NCI-H748 (cell line): ENCODE results near the gene RFC2.
"Not testable (repeated sequence)": the region's sequence is repeated elsewhere in the genome, so short reads cannot be mapped to it uniquely, and the experiment has no call there.

ENCODE experiments used
- DNase-seq: peaks from one replicate; lab custom pipeline; 2025; ENCODE audit not compliant: unreplicated experiment; lab: John Stamatoyannopoulos, UW

Gene RFC2

GRCh38 chr7:74283858-74284447, 29.8 kb upstream of the RFC2 start:
- DNase-seq = no peak

GRCh38 chr7:74282748-74283459, 28.7 kb upstream of the RFC2 start:
- DNase-seq = no peak

GRCh38 chr7:74280985-74281384, 26.8 kb upstream of the RFC2 start:
- DNase-seq = no peak

GRCh38 chr7:74277636-74278035, 23.4 kb upstream of the RFC2 start:
- no peak for DNase-seq

GRCh38 chr7:74275401-74275881, 21.2 kb upstream of the RFC2 start:
- DNase-seq = peak; percentile 38

- DNase-seq = no peak
These were observed 18.3 kb upstream of the RFC2 start for GRCh38 chr7:74272305-74273038.

GRCh38 chr7:74271742-74272141, 17.5 kb upstream of the RFC2 start:
- no peak for DNase-seq

GRCh38 chr7:74269757-74270277, 15.6 kb upstream of the RFC2 start:
- DNase-seq = peak; percentile 94

- DNase-seq = no peak
These were observed 13.8 kb upstream of the RFC2 start for GRCh38 chr7:74267756-74268565.

- no peak for DNase-seq
These were observed 12.2 kb upstream of the RFC2 start for GRCh38 chr7:74266191-74266963.

GRCh38 chr7:74263399-74264120, 9.4 kb upstream of the RFC2 start:
- no peak for DNase-seq

- DNase-seq = no peak
These were observed 8.6 kb upstream of the RFC2 start for GRCh38 chr7:74262639-74263398.

- DNase-seq = peak; percentile 70
These were observed 4.4 kb upstream of the RFC2 start for GRCh38 chr7:74258639-74259038.

- no peak for DNase-seq
These were observed 2.6 kb upstream of the RFC2 start for GRCh38 chr7:74256491-74257408.

- not testable (repeated sequence) for DNase-seq
These were observed 1.3 kb upstream of the RFC2 start for GRCh38 chr7:74255461-74255860.

- DNase-seq = no peak
These were observed 720 bp upstream of the RFC2 start for GRCh38 chr7:74254858-74255379.

- DNase-seq = peak; percentile 54
These were observed 417 bp downstream of the RFC2 start for GRCh38 chr7:74253835-74254128.

- no peak for DNase-seq
These were observed 868 bp downstream of the RFC2 start for GRCh38 chr7:74253331-74253730.
